SKM-1 treated with dmso at 0.1 percent for 144 hours (cell line): ENCODE results near the gene DSCAM.
"Not testable (repeated sequence)": the region's sequence is repeated elsewhere in the genome, so short reads cannot be mapped to it uniquely, and the experiment has no call there.

Experiments
- DNase-seq: peaks from one replicate; lab custom pipeline; 2025; ENCODE audit not compliant: unreplicated experiment; lab: John Stamatoyannopoulos, UW

DSCAM gene

GRCh38 chr21:40066221-40066620 lies 780.7 kb downstream of the DSCAM start:
- no peak for DNase-seq

GRCh38 chr21:40060083-40060677 lies 786.8 kb downstream of the DSCAM start:
- DNase-seq: no peak

- DNase-seq: no peak
Observed at GRCh38 chr21:40057331-40057730, 789.6 kb downstream of the DSCAM start.

- no peak for DNase-seq
Observed at GRCh38 chr21:40056031-40056430, 790.9 kb downstream of the DSCAM start.

GRCh38 chr21:40054403-40054802 lies 792.6 kb downstream of the DSCAM start:
- no peak for DNase-seq

GRCh38 chr21:40053007-40053406 lies 794.0 kb downstream of the DSCAM start:
- no peak for DNase-seq

- DNase-seq: no peak
Observed at GRCh38 chr21:40052276-40052675, 794.7 kb downstream of the DSCAM start.

- no peak for DNase-seq
Observed at GRCh38 chr21:40051801-40052200, 795.2 kb downstream of the DSCAM start.

GRCh38 chr21:40049931-40050290 lies 797.0 kb downstream of the DSCAM start:
- no peak for DNase-seq

GRCh38 chr21:40049031-40049930 lies 797.7 kb downstream of the DSCAM start:
- no peak for DNase-seq

- no peak for DNase-seq
Observed at GRCh38 chr21:40047993-40048730, 798.8 kb downstream of the DSCAM start.

- no peak for DNase-seq
Observed at GRCh38 chr21:40047211-40047610, 799.7 kb downstream of the DSCAM start.

GRCh38 chr21:40043866-40044265 lies 803.1 kb downstream of the DSCAM start:
- DNase-seq: no peak

- no peak for DNase-seq
Observed at GRCh38 chr21:40043423-40043822, 803.5 kb downstream of the DSCAM start.

GRCh38 chr21:40041446-40041845 lies 805.5 kb downstream of the DSCAM start:
- DNase-seq: no peak

GRCh38 chr21:40033156-40033782 lies 813.7 kb downstream of the DSCAM start:
- DNase-seq: not testable (repeated sequence)

- no peak for DNase-seq
Observed at GRCh38 chr21:40029888-40030287, 817.1 kb downstream of the DSCAM start.

GRCh38 chr21:40028393-40028792 lies 818.6 kb downstream of the DSCAM start:
- not testable (repeated sequence) for DNase-seq

- no peak for DNase-seq
Observed at GRCh38 chr21:40021558-40022351, 825.2 kb downstream of the DSCAM start.

GRCh38 chr21:40020651-40021050 lies 826.3 kb downstream of the DSCAM start:
- no peak for DNase-seq
